Transverse colon (tissue), 3 donors: ENCODE measurements around the gene DHCR7.
"Not testable (repeated sequence)": the region's sequence is repeated elsewhere in the genome, so short reads cannot be mapped to it uniquely, and the experiment has no call there.

Experiments used
- POLR2A ChIP-seq: fragments of 450-650 bp; IDR thresholded peaks from one replicate; pipeline ENCODE4 v1.6.1; 2016; ENCODE audit warnings: antibody characterized with exemption, mild to moderate bottlenecking, moderate library complexity
- TF ChIP-seq, protein P1 (sequence below), 5 experiments: fragments of 200-600 bp in 3 of 5; fragments of 450-650 bp in 2 of 5; sonication (generic) in 3 of 5; IDR thresholded peaks; 1 replicate in 2 of 5; 2 replicates in 3 of 5; pipeline ENCODE4 v1.5.1; 2016 to 2017; ENCODE audit warnings: antibody characterized with exemption in 5 of 5, inconsistent platforms in 3 of 5, mild to moderate bottlenecking in 2 of 5, moderate library complexity in 1 of 5

GRCh38 chr11:71422318-71422717 is 25.9 kb downstream of the DHCR7 start:
- TF ChIP-seq, protein P1, sequence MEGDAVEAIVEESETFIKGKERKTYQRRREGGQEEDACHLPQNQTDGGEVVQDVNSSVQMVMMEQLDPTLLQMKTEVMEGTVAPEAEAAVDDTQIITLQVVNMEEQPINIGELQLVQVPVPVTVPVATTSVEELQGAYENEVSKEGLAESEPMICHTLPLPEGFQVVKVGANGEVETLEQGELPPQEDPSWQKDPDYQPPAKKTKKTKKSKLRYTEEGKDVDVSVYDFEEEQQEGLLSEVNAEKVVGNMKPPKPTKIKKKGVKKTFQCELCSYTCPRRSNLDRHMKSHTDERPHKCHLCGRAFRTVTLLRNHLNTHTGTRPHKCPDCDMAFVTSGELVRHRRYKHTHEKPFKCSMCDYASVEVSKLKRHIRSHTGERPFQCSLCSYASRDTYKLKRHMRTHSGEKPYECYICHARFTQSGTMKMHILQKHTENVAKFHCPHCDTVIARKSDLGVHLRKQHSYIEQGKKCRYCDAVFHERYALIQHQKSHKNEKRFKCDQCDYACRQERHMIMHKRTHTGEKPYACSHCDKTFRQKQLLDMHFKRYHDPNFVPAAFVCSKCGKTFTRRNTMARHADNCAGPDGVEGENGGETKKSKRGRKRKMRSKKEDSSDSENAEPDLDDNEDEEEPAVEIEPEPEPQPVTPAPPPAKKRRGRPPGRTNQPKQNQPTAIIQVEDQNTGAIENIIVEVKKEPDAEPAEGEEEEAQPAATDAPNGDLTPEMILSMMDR (IDR thresholded peaks at IDR 0.05): not testable (repeated sequence)
- not testable (repeated sequence) for TF ChIP-seq POLR2A
